Fibroblast of mammary gland (primary cell): ENCODE results near the gene DIABLO.

Source experiments
- DNase-seq: peaks from one replicate; pipeline ENCODE4 v3.0.0-alpha.2; 2010; ENCODE audit warnings: low read depth
- H3K4me3 ChIP-seq: 2 replicates; pipeline ENCODE4 v1.5.1; 2011; ENCODE audit warnings: low read depth, mild to moderate bottlenecking, low read length, moderate library complexity; ENCODE audit not compliant: control insufficient read depth
- CTCF ChIP-seq: conservative IDR thresholded peaks from 2 replicates; pipeline ENCODE4 v1.5.1; 2011; ENCODE audit warnings: low read depth, low read length, inconsistent platforms; ENCODE audit not compliant: control insufficient read depth, insufficient read depth

Gene DIABLO

GRCh38 chr12:122216445-122216844, 9.4 kb downstream of the DIABLO start:
- TF ChIP-seq CTCF: no peak
- DNase-seq: no peak
- no peak overlapping the region for H3K4me3 ChIP-seq

GRCh38 chr12:122215771-122216170, 10.1 kb downstream of the DIABLO start:
- no peak overlapping the region for H3K4me3 ChIP-seq
- peak; percentile 61 for DNase-seq
- no peak for TF ChIP-seq CTCF

- no peak overlapping the region for H3K4me3 ChIP-seq
- TF ChIP-seq CTCF: no peak
- DNase-seq: no peak
These were observed 17.6 kb downstream of the DIABLO start for GRCh38 chr12:122208073-122208820.

GRCh38 chr12:122207391-122207790, 18.5 kb downstream of the DIABLO start:
- no peak overlapping the region for H3K4me3 ChIP-seq
- no peak for DNase-seq
- no peak for TF ChIP-seq CTCF

GRCh38 chr12:122206976-122207375, 18.9 kb downstream of the DIABLO start:
- no peak for TF ChIP-seq CTCF
- no peak for DNase-seq
- H3K4me3 ChIP-seq: no peak overlapping the region

GRCh38 chr12:122206111-122206881, 19.6 kb downstream of the DIABLO start:
- no peak for TF ChIP-seq CTCF
- no peak overlapping the region for H3K4me3 ChIP-seq
- no peak for DNase-seq
